Right lobe of liver (tissue), 6 donors: ENCODE data around the gene STAC. TPM values are rescaled to one million over a fixed set of nuclear protein-coding genes. Genes with fewer than 3 reads are reported as not detected.
"Not testable (repeated sequence)": the region's sequence is repeated elsewhere in the genome, so short reads cannot be mapped to it uniquely, and the experiment has no call there.

Source experiments
- ATAC-seq, 4 donors: fragments of 200-7000 bp; cut with Tn5 transposase; one replicate each; pipeline ENCODE4 v1.9.1; 2020; ENCODE audit warnings: mild to moderate bottlenecking in 4 of 4, moderate library complexity in 4 of 4
- DNase-seq, 3 donors: peaks; one replicate each; pipeline ENCODE4 v3.0.0-alpha.2; 2020
- H3K27ac ChIP-seq, 3 donors: fragments of 200-600 bp; one replicate each; pipeline ENCODE4 v1.8.0; 2022
- H3K27me3 ChIP-seq, 2 donors: fragments of 200-600 bp; one replicate each; pipeline ENCODE4 v1.8.0; 2022
- H3K36me3 ChIP-seq, 4 donors: fragments of 200-600 bp; sonication (generic) in 1 of 4; one replicate each; pipeline versions ENCODE4 v1.5.1 to v1.8.0; 2017 to 2022; ENCODE audit warnings: control low read depth in 1 of 4
- H3K4me1 ChIP-seq, 4 donors: fragments of 200-600 bp; sonication (generic) in 1 of 4; one replicate each; pipeline versions ENCODE4 v1.5.1 to v1.8.0; 2017 to 2022; ENCODE audit warnings: control low read depth in 1 of 4
- H3K4me3 ChIP-seq, 3 donors: fragments of 200-600 bp; one replicate each; pipeline ENCODE4 v1.8.0; 2022
- H3K9me3 ChIP-seq, 4 donors: fragments of 200-600 bp; sonication (generic) in 1 of 4; one replicate each; pipeline versions ENCODE4 v1.5.1 to v1.8.0; 2017 to 2022; ENCODE audit warnings: control low read depth in 1 of 4
- POLR2A ChIP-seq: fragments of 450-650 bp; IDR thresholded peaks from one replicate; pipeline ENCODE4 v1.6.1; 2017; ENCODE audit warnings: antibody characterized with exemption, mild to moderate bottlenecking
- WGBS: methylation state at CpG from one replicate; pipeline ENCODE4 v1.1.6; 2018; ENCODE audit warnings: low coverage, low lambda C conversion rate; ENCODE audit not compliant: insufficient coverage; ENCODE audit errors: missing lambda C conversion rate; 5-methylcytosine and 5-hydroxymethylcytosine counted together
- intact Hi-C, 2 donors: fragments of 100-400 bp; cut with DNase I; formaldehyde crosslinking; loops; one replicate each; pipeline versions ENCODE4 v1.11.2 to v1.14.1; 2022
- total RNA-seq, 6 experiments: library from RNA; depleted of rRNA in 2 of 6; stranded (reverse); fragments of >200 nt in 2 of 6; fragmentation: NEBNext Ultra II Directional in 3 of 6; extraction: Animal tissue kit (Norgen Biotek cat#: 25700) in 3 of 6; gene quantifications; one replicate each; pipeline versions ENCODE4 v1.1.0 to v1.2.4, GENCODE V29; 2016 to 2023
- TF ChIP-seq, protein P1 (sequence below), 4 donors: fragments of 200-600 bp in 3 of 4; fragments of 450-650 bp in 1 of 4; IDR thresholded peaks; one replicate each; pipeline versions ENCODE4 v1.5.1 to v1.8.0; 2016 to 2022; ENCODE audit warnings: antibody characterized with exemption in 4 of 4, mild to moderate bottlenecking in 2 of 4
- donor health status: DM: no; HTN: yes; CAD: no.
- donor health status: DM: no; HTN: no; CAD: no.
- donor health status: DM: no; HTN: no; CAD: no.
- donor health status: DM: no; HTN: yes; CAD: no.
- donor health status: DM: no; HTN: yes; CAD: no.

The STAC gene
- total RNA-seq, 6 experiments from 2014 or later, result 0.19 to 1.2 (median 0.70) TPM

DNA sequence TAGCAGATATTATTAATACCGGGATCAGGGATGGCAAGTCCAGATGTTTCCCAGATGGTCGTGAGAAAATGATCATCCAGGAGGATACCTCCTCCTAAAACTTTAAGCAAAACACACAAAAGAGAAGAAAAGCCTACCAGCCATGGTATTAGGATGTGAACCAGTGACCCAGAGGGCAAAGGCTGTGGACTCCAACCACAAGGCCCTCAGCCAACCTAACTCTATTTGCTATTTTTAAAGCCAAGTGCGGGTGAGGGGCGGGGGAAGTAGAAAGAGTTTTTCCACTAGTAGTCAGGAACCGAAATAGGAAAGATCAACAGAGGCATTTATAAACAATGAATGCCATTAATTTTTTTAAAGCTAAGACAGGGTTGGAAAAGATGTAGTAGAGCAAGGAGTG is 77.4 kb downstream of the STAC start:
- ATAC-seq (peak; percentile 65 to 88 (median 77)), DNase-seq (peak in 2 of 3 donors; percentile 60 to 61)
- Histone ChIP-seq H3K9me3 (no peaks in the 10 kb centered on the region), H3K27me3 (no peaks in the 10 kb centered on the region), H3K4me1 (peaks cover 0 to 10% (median 3%) of the 10 kb centered on the region in 4 donors), H3K36me3 (no peaks in the 10 kb centered on the region), H3K27ac (no peak overlapping the region), H3K4me3 (no peak overlapping the region)
- intact Hi-C loops, result no loop called here
- WGBS, result 40% methylated on average over 4 of the region's 5 CpGs
- TF ChIP-seq, protein P1, sequence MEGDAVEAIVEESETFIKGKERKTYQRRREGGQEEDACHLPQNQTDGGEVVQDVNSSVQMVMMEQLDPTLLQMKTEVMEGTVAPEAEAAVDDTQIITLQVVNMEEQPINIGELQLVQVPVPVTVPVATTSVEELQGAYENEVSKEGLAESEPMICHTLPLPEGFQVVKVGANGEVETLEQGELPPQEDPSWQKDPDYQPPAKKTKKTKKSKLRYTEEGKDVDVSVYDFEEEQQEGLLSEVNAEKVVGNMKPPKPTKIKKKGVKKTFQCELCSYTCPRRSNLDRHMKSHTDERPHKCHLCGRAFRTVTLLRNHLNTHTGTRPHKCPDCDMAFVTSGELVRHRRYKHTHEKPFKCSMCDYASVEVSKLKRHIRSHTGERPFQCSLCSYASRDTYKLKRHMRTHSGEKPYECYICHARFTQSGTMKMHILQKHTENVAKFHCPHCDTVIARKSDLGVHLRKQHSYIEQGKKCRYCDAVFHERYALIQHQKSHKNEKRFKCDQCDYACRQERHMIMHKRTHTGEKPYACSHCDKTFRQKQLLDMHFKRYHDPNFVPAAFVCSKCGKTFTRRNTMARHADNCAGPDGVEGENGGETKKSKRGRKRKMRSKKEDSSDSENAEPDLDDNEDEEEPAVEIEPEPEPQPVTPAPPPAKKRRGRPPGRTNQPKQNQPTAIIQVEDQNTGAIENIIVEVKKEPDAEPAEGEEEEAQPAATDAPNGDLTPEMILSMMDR (IDR thresholded peaks at IDR 0.05), result no peak
- no peak for TF ChIP-seq POLR2A

DNA sequence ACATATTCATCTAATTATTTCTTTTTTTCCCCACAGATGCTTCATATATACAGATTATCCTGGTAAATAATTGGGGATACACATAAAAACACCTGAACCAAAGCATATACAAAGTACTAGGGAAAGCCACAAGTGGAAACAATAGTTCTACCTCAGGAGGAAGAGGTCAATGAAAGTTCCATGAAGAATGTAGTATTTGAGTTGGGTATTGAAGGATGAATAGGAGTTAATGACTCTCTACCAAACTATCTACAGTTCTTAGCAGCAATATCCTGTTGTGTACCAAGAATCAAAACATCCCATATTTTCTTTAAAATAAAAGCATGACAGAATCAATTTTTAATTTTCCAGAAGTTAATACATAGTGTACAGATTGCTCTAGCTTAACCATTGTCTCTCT is 78.9 kb downstream of the STAC start:
- H3K27me3 ChIP-seq, result no peaks in the 10 kb centered on the region
- peaks cover 0 to 10% (median 3%) of the 10 kb centered on the region in 4 donors for H3K4me1 ChIP-seq
- no peaks in the 10 kb centered on the region for H3K9me3 ChIP-seq
- no peak overlapping the region for H3K27ac ChIP-seq
- H3K36me3 ChIP-seq, result no peaks in the 10 kb centered on the region
- ATAC-seq, result no peak
- H3K4me3 ChIP-seq, result no peak overlapping the region
- no peak for DNase-seq
- intact Hi-C loops, result no loop called here
- TF ChIP-seq, protein P1 (IDR thresholded peaks at IDR 0.05), result no peak
- TF ChIP-seq POLR2A, result no peak

DNA sequence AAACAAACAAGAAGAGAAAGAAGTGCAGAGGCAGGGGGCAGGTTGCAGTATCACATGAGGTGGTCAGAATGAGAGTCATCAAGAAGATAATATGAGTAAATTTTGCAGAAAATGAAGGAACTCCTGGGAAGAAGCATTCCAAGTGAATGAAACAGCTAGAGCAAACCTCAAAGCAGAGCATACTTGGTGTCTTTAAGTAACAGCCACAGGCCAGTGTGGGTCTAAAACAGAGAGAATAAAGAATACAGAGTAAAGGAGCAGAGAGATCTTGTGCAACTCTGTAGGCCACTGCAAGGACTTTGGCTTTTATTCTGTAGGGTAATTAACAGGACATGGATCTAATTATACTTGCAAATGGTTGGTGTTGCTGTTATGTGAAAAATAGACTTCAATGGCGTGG is 81.3 kb downstream of the STAC start:
- Histone ChIP-seq H3K4me3 (no peak overlapping the region), H3K36me3 (no peaks in the 10 kb centered on the region), H3K27ac (no peak overlapping the region), H3K4me1 (peaks cover 0 to 10% (median 3%) of the 10 kb centered on the region in 4 donors), H3K9me3 (no peaks in the 10 kb centered on the region), H3K27me3 (no peaks in the 10 kb centered on the region)
- TF ChIP-seq, protein P1 (IDR thresholded peaks at IDR 0.05), result no peak
- no peak for TF ChIP-seq POLR2A
- WGBS, result 44% methylated on average over 1 of the region's 1 CpG
- intact Hi-C loops, result no loop called here
- ATAC-seq (no peak), DNase-seq (no peak)

DNA sequence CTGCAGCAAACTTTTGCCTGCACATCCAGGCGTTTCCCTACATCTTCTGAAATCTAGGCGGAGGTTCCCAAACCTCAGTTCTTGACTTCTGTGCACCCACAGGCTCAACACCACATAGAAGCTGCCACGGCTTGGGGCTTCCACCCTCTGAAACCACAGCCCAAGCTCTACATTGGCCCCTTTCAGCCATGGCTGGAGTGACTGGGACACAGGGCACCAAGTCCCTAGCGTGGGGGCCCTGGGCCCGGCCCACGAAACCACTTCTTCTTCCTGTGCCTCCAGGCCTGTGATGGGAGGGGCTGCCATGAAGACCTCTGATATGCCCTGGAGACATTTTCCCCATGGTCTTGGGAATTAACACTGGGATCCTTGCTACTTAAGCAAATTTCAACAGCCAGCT is 91.7 kb downstream of the STAC start:
- H3K27ac ChIP-seq, ATAC-seq, DNase-seq, H3K9me3 ChIP-seq, H3K36me3 ChIP-seq, H3K27me3 ChIP-seq, intact Hi-C loops, H3K4me1 ChIP-seq, H3K4me3 ChIP-seq: not testable (repeated sequence)
- WGBS, result 63% methylated on average over 5 of the region's 6 CpGs

DNA sequence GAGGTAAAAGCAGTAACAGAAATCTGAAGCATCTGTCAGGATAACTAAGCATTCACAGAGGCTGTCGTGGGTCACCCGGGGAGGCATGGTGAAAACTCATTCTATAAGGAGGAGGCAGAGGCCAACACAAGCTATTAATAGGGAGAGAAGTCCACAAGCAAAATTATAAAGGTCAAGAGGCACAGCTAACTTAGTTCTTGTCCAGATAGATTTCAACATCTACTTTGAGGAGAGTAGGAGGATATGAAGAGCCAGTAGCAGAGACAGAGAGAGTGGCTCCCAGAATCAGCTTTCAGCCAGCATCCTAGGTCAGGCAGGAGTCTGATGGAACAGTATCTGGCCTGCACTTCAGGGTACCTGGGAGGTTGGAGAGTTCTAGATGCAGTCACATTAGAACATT is 95.3 kb downstream of the STAC start:
- H3K4me3 ChIP-seq, result no peak overlapping the region
- H3K9me3 ChIP-seq, result no peaks in the 10 kb centered on the region
- WGBS, result 46% methylated on average over 2 of the region's 2 CpGs
- TF ChIP-seq, protein P1 (IDR thresholded peaks at IDR 0.05), result no peak
- TF ChIP-seq POLR2A, result no peak
- intact Hi-C loops, result no loop called here
- DNase-seq (no peak), ATAC-seq (no peak)
- no peaks in the 10 kb centered on the region for H3K4me1 ChIP-seq
- H3K36me3 ChIP-seq, result no peaks in the 10 kb centered on the region
- H3K27me3 ChIP-seq, result no peaks in the 10 kb centered on the region
- no peak overlapping the region for H3K27ac ChIP-seq
